Left colon (tissue), 2 donors: ENCODE results near the gene MKRN1. TPM values are rescaled to one million over a fixed set of nuclear protein-coding genes. Genes with fewer than 3 reads are reported as not detected.
"Not testable (repeated sequence)": the region's sequence is repeated elsewhere in the genome, so short reads cannot be mapped to it uniquely, and the experiment has no call there.

Experiments
- ATAC-seq: fragments of 200-7000 bp; cut with Tn5 transposase; one replicate; pipeline ENCODE4 v1.9.1; 2020; ENCODE audit warnings: mild to moderate bottlenecking, moderate library complexity
- DNase-seq, 2 donors: peaks; one replicate each; pipeline ENCODE4 v3.0.0-alpha.2; 2020
- intact Hi-C, 2 donors: fragments of 100-400 bp; cut with DNase I in 1 of 2; cut with micrococcal nuclease in 1 of 2; formaldehyde crosslinking; loops; one replicate each; pipeline versions ENCODE4 v1.11.2 to v1.14.0; 2022; cut with DNase I, micrococcal nuclease
- long read RNA-seq: library from polyadenylated mRNA; unstranded; transcript quantifications from one replicate; pipeline ENCODE4 v2.0.0, GENCODE V29; 2021
- total RNA-seq, 2 donors: library from RNA; stranded (reverse); fragmentation: NEBNext Ultra II Directional; extraction: Animal tissue kit (Norgen Biotek cat#: 25700); gene quantifications; one replicate each; pipeline ENCODE4 v1.2.1, GENCODE V29; 2021
- donor health status: DM: no; HTN: no; CAD: no.
- donor health status: DM: yes; HTN: yes; CAD: no.

Gene MKRN1
- total RNA-seq, result 100 to 1,000 TPM; 192 to 233 TPM
- long read RNA-seq, transcript MKRN1-202 (5 exons, 1,601 nt), result minor isoform, 23 of 356 reads
- long read RNA-seq, transcript MKRN1-201 (8 exons, 3,151 nt), result major isoform, 250 of 356 reads
- long read RNA-seq, partial matches to known transcripts, result 35 of 356 reads
- long read RNA-seq, other reads (novel, unspliced or antisense), result 37 of 356 reads

GRCh38 chr7:140479062-140479738 is at the start of gene MKRN1:
MKRN1 (minus strand) TSS chr7:140479505; CDS start chr7:140479344, 161 bp downstream.
- DNase-seq, result peak; percentile 97
- ATAC-seq, result peak; percentile 88
- intact Hi-C loops, result no loop called here

GRCh38 chr7:140526787-140527664 is 47.7 kb upstream of the MKRN1 start:
- DNase-seq (no peak), ATAC-seq (no peak)
- intact Hi-C loops, result no loop called here

GRCh38 chr7:140526214-140526613 is 46.9 kb upstream of the MKRN1 start:
- intact Hi-C loops, result no loop called here
- no peak for DNase-seq
- ATAC-seq, result peak; percentile 10

GRCh38 chr7:140525743-140526142 is 46.4 kb upstream of the MKRN1 start:
- ATAC-seq (peak; percentile 94), DNase-seq (peak; percentile 68 to 72)
- intact Hi-C loops, result no loop called here

GRCh38 chr7:140521421-140521820 is 42.1 kb upstream of the MKRN1 start:
- intact Hi-C loops, result no loop called here
- ATAC-seq, result no peak
- DNase-seq, result no peak

- ATAC-seq (peak; percentile 42), DNase-seq (no peak)
- intact Hi-C loops, result loop anchor here (5.0 kb wide), 1 partner anchor 133 kb away; no protein-coding TSS in a partner anchor
Observed at GRCh38 chr7:140519007-140519399, 39.7 kb upstream of the MKRN1 start.

- ATAC-seq, result no peak
- intact Hi-C loops, result loop anchor here (5.0 kb wide), 1 partner anchor 134 kb away; no protein-coding TSS in a partner anchor
- DNase-seq, result no peak
Observed at GRCh38 chr7:140518370-140519006, 39.2 kb upstream of the MKRN1 start.

GRCh38 chr7:140517546-140518369 is 38.5 kb upstream of the MKRN1 start:
- intact Hi-C loops, result loop anchor here (5.0 kb wide), 1 partner anchor 135 kb away; no protein-coding TSS in a partner anchor
- ATAC-seq (peak; percentile 76), DNase-seq (peak; percentile 89 to 96)

- intact Hi-C loops, result no loop called here
- ATAC-seq (peak; percentile 91), DNase-seq (peak; percentile 98)
Observed at GRCh38 chr7:140512317-140513000, 33.2 kb upstream of the MKRN1 start.

GRCh38 chr7:140509789-140510188 is 30.5 kb upstream of the MKRN1 start:
- DNase-seq, result peak; percentile 77 to 83
- intact Hi-C loops, result no loop called here
- peak; percentile 62 for ATAC-seq

- ATAC-seq, DNase-seq, intact Hi-C loops: not testable (repeated sequence)
Observed at GRCh38 chr7:140507556-140507955, 28.3 kb upstream of the MKRN1 start.

GRCh38 chr7:140506788-140507464 is 27.6 kb upstream of the MKRN1 start:
- DNase-seq, result peak in 1 of 2 donors; percentile 53
- intact Hi-C loops, result no loop called here

GRCh38 chr7:140501966-140502365 is 22.7 kb upstream of the MKRN1 start:
- ATAC-seq, result peak; percentile 74
- peak; percentile 64 to 71 for DNase-seq
- intact Hi-C loops, result no loop called here

More at GRCh38 chr7:140506788-140507464, 27.6 kb upstream of the MKRN1 start:
- ATAC-seq, result peak; percentile 30

- intact Hi-C loops, DNase-seq: not testable (repeated sequence)
- ATAC-seq, result peak; percentile 63
Observed at GRCh38 chr7:140497807-140498206, 18.5 kb upstream of the MKRN1 start.

GRCh38 chr7:140497241-140497769 is 18.0 kb upstream of the MKRN1 start:
- peak; percentile 67 for ATAC-seq
- no peak for DNase-seq
- intact Hi-C loops, result no loop called here

GRCh38 chr7:140495514-140496097 is 16.3 kb upstream of the MKRN1 start:
- ATAC-seq (no peak), DNase-seq (no peak)
- intact Hi-C loops, result no loop called here
